Breast epithelium (tissue), 3 donors: ENCODE results near the gene CCL20.

Experiments used
- POLR2A ChIP-seq: fragments of 450-650 bp; IDR thresholded peaks from one replicate; pipeline ENCODE4 v1.6.1; 2016; ENCODE audit warnings: antibody characterized with exemption, mild to moderate bottlenecking, moderate library complexity
- POLR2AphosphoS5 ChIP-seq, 3 donors: sonication (generic); formaldehyde crosslinking; IDR thresholded peaks; one replicate each; pipeline ENCODE4 v1.6.1; 2017; ENCODE audit warnings: antibody characterized with exemption in 3 of 3
- TF ChIP-seq, protein P1 (sequence below), 3 donors: fragments of 450-650 bp; IDR thresholded peaks; one replicate each; pipeline ENCODE4 v1.5.1; 2016 to 2017; ENCODE audit warnings: antibody characterized with exemption in 3 of 3, mild to moderate bottlenecking in 3 of 3, moderate library complexity in 3 of 3

- TF ChIP-seq POLR2AphosphoS5 (IDR thresholded peaks at IDR 0.05) (no peak), POLR2A (no peak)
- TF ChIP-seq, protein P1, sequence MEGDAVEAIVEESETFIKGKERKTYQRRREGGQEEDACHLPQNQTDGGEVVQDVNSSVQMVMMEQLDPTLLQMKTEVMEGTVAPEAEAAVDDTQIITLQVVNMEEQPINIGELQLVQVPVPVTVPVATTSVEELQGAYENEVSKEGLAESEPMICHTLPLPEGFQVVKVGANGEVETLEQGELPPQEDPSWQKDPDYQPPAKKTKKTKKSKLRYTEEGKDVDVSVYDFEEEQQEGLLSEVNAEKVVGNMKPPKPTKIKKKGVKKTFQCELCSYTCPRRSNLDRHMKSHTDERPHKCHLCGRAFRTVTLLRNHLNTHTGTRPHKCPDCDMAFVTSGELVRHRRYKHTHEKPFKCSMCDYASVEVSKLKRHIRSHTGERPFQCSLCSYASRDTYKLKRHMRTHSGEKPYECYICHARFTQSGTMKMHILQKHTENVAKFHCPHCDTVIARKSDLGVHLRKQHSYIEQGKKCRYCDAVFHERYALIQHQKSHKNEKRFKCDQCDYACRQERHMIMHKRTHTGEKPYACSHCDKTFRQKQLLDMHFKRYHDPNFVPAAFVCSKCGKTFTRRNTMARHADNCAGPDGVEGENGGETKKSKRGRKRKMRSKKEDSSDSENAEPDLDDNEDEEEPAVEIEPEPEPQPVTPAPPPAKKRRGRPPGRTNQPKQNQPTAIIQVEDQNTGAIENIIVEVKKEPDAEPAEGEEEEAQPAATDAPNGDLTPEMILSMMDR (IDR thresholded peaks at IDR 0.05) = no peak
These were observed 41.8 kb downstream of the CCL20 start for GRCh38 chr2:227855440-227855839.
